Activated T-cell treated with anti-CD3 and anti-CD28 coated beads, Interleukin-2, amount 50 U/mL, for 1 hour (primary cell): ENCODE results near the gene CHST6.
"Not testable (repeated sequence)": the region's sequence is repeated elsewhere in the genome, so short reads cannot be mapped to it uniquely, and the experiment has no call there.

ENCODE experiments used
- DNase-seq: peaks from one replicate; pipeline ENCODE4 v3.0.0-alpha.2; 2020

Gene CHST6

GRCh38 chr16:75495076-75495674 is at the start of gene CHST6:
Gene CHST6 (minus strand): TSS chr16:75495441. CDS start chr16:75479828, 15,613 bp downstream.
- peak; percentile 25 for DNase-seq

GRCh38 chr16:75542462-75542861 is 47.2 kb upstream of the CHST6 start:
- DNase-seq: not testable (repeated sequence)

- no peak for DNase-seq
These were observed 46.0 kb upstream of the CHST6 start for GRCh38 chr16:75541236-75541635.

- not testable (repeated sequence) for DNase-seq
These were observed 43.8 kb upstream of the CHST6 start for GRCh38 chr16:75538882-75539565.

- DNase-seq: no peak
These were observed 42.5 kb upstream of the CHST6 start for GRCh38 chr16:75537776-75538175.

GRCh38 chr16:75535901-75536300 is 40.7 kb upstream of the CHST6 start, which contains the start of gene CHST5:
Gene CHST5 (minus strand): TSS chr16:75536108. CDS start chr16:75530384, 5,724 bp downstream.
- DNase-seq: no peak

- DNase-seq: no peak
These were observed 40.1 kb upstream of the CHST6 start for GRCh38 chr16:75535211-75535843.

GRCh38 chr16:75534560-75535205 is 39.4 kb upstream of the CHST6 start:
- no peak for DNase-seq

GRCh38 chr16:75532791-75533190 is 37.5 kb upstream of the CHST6 start:
- DNase-seq: no peak

GRCh38 chr16:75532142-75532765 is 37.0 kb upstream of the CHST6 start:
- no peak for DNase-seq

GRCh38 chr16:75529959-75530358 is 34.7 kb upstream of the CHST6 start:
- DNase-seq: no peak

- no peak for DNase-seq
These were observed 34.0 kb upstream of the CHST6 start for GRCh38 chr16:75529056-75529905.

- no peak for DNase-seq
These were observed 32.6 kb upstream of the CHST6 start for GRCh38 chr16:75527825-75528299.

- DNase-seq: no peak
These were observed 31.0 kb upstream of the CHST6 start for GRCh38 chr16:75526032-75526790.

GRCh38 chr16:75519175-75519574 is 23.9 kb upstream of the CHST6 start:
- DNase-seq: no peak

GRCh38 chr16:75516189-75516966 is 21.1 kb upstream of the CHST6 start:
- DNase-seq: peak; percentile 59

GRCh38 chr16:75514296-75514695 is 19.1 kb upstream of the CHST6 start:
- no peak for DNase-seq

GRCh38 chr16:75506574-75506973 is 11.3 kb upstream of the CHST6 start:
- no peak for DNase-seq

GRCh38 chr16:75506107-75506506 is 10.9 kb upstream of the CHST6 start:
- DNase-seq: no peak

GRCh38 chr16:75503801-75504200 is 8.6 kb upstream of the CHST6 start:
- no peak for DNase-seq
